ENCODE results near the gene ZCCHC24.

GRCh38 chr10:79405221-79405994, 40.0 kb downstream of the ZCCHC24 start:
- TF ChIP-seq, protein P1, sequence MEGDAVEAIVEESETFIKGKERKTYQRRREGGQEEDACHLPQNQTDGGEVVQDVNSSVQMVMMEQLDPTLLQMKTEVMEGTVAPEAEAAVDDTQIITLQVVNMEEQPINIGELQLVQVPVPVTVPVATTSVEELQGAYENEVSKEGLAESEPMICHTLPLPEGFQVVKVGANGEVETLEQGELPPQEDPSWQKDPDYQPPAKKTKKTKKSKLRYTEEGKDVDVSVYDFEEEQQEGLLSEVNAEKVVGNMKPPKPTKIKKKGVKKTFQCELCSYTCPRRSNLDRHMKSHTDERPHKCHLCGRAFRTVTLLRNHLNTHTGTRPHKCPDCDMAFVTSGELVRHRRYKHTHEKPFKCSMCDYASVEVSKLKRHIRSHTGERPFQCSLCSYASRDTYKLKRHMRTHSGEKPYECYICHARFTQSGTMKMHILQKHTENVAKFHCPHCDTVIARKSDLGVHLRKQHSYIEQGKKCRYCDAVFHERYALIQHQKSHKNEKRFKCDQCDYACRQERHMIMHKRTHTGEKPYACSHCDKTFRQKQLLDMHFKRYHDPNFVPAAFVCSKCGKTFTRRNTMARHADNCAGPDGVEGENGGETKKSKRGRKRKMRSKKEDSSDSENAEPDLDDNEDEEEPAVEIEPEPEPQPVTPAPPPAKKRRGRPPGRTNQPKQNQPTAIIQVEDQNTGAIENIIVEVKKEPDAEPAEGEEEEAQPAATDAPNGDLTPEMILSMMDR (IDR thresholded peaks at IDR 0.05; ENCODE audit: extremely low read depth in 1 of 2, insufficient read depth in 1 of 2, low read depth in 1 of 2, low read length in 2 of 2) = no peak
- TF ChIP-seq FOS (IDR thresholded peaks at IDR 0.05; ENCODE audit: borderline replicate concordance, insufficient read depth, low read length) (no peak), GATA2 (IDR thresholded peaks at IDR 0.05; ENCODE audit: insufficient read depth, insufficient read length, low read depth, low read length) (no peak), POLR2AphosphoS5 (IDR thresholded peaks at IDR 0.05; ENCODE audit: insufficient read depth, low read depth, low read length) (no peak)

Data from endothelial cell of umbilical vein (primary cell).